ENCODE data around the gene DLX1. TPM values are rescaled to one million over a fixed set of nuclear protein-coding genes. Genes with fewer than 3 reads are reported as not detected.
A peak's percentile ranks its signal among the peaks of the same experiment; 100 is the strongest.

Gene DLX1
- total and polyA plus RNA-seq, 4 donors: 0.18 to 0.51 (median 0.38) TPM; not detected in 1

DNA sequence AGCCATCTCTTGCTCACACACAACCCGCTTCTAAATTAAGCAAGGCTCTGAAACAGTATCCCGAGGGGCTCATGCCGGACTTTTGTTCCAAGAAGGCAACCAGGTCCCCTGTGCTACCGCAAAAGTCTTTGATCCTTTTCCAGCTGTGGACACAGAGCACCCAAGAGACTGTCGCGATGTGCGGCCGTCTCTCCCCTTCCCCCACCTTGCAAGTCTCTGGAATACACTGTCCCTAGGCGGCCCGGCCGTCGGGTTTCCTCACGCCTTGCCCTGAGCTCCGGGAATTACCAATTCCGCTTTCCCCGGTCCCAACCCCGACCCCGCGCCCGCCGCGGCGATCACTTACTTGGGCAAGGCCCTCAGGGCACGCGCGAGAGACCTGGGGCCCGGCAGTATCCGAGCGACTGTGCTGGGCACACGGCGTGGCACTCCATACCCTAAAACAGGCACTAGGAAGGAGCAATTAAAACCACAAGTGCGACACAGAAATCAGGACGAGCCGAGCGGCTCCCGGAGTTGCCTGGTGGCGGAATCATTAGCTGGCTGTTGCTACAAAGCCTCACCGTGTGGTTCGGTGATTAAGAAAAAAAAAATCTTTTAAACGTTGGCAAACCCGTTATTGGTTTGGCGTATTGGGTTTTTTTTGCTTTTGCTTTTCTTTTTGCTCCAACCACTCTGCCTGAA is 2.2 kb upstream of the DLX1 start:
- Histone ChIP-seq H3K4me1 (ENCODE audit: control insufficient read depth in 1 of 2, insufficient read depth in 2 of 2, low read length in 2 of 2) (no peaks in the 10 kb centered on the region), H3K27me3 (ENCODE audit: control insufficient read depth in 1 of 2, insufficient read depth in 2 of 2, low read length in 1 of 2) (peaks cover 0 to 3% of the 10 kb centered on the region in 2 donors), H3K4me3 (ENCODE audit: low read length in 2 of 2) (no peak overlapping the region), H3K27ac (ENCODE audit: low read depth in 1 of 2, low read length in 2 of 2) (no peak overlapping the region), H3K9me3 (ENCODE audit: control insufficient read depth, low read length) (no peaks in the 10 kb centered on the region), H3K36me3 (ENCODE audit: control insufficient read depth in 1 of 2, insufficient read depth in 2 of 2, low read length in 1 of 2) (no peaks in the 10 kb centered on the region)
- intact Hi-C loops (cut with DNase I): no loop called here
- DNase-seq: peak in 1 of 2 donors; percentile 79
- no peak for ATAC-seq (ENCODE audit: low FRiP score)
- WGBS, 2 donors: 16 to 18% methylated on average over 42 of the region's 42 CpGs

- Histone ChIP-seq H3K27ac (ENCODE audit: low read depth in 1 of 2, low read length in 2 of 2) (no peak overlapping the region), H3K27me3 (ENCODE audit: control insufficient read depth in 1 of 2, insufficient read depth in 2 of 2, low read length in 1 of 2) (peaks cover 0 to 3% of the 10 kb centered on the region in 2 donors), H3K36me3 (ENCODE audit: control insufficient read depth in 1 of 2, insufficient read depth in 2 of 2, low read length in 1 of 2) (no peaks in the 10 kb centered on the region), H3K4me1 (ENCODE audit: control insufficient read depth in 1 of 2, insufficient read depth in 2 of 2, low read length in 2 of 2) (no peaks in the 10 kb centered on the region), H3K4me3 (ENCODE audit: low read length in 2 of 2) (no peak overlapping the region), H3K9me3 (ENCODE audit: control insufficient read depth, low read length) (no peaks in the 10 kb centered on the region)
- intact Hi-C loops (cut with DNase I): no loop called here
- WGBS, 2 donors: 18 to 25% methylated on average over 23 of the region's 23 CpGs
- peak in 1 of 2 donors; percentile 76 for DNase-seq
- no peak for ATAC-seq (ENCODE audit: low FRiP score)
Observed at GRCh38 chr2:172083628-172084394, 1.5 kb upstream of the DLX1 start.

DNA sequence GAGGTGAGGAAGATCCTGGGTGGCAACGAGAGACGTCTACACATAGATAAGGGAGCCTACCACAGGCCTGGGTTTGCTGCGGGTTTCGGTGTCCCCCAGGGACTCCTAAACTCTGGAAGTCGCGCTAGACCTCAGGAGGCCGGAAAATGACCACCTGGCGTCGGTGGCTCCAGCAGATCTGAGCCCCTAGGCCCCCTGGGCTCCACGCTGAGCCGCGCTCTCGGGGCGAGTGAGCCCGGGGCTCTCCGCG is 987 bp upstream of the DLX1 start:
- Histone ChIP-seq H3K27ac (ENCODE audit: low read depth in 1 of 2, low read length in 2 of 2) (no peak overlapping the region), H3K27me3 (ENCODE audit: control insufficient read depth in 1 of 2, insufficient read depth in 2 of 2, low read length in 1 of 2) (peaks cover 0 to 3% of the 10 kb centered on the region in 2 donors), H3K4me3 (ENCODE audit: low read length in 2 of 2) (no peak overlapping the region), H3K36me3 (ENCODE audit: control insufficient read depth in 1 of 2, insufficient read depth in 2 of 2, low read length in 1 of 2) (no peaks in the 10 kb centered on the region), H3K9me3 (ENCODE audit: control insufficient read depth, low read length) (no peaks in the 10 kb centered on the region), H3K4me1 (ENCODE audit: control insufficient read depth in 1 of 2, insufficient read depth in 2 of 2, low read length in 2 of 2) (no peaks in the 10 kb centered on the region)
- ATAC-seq (ENCODE audit: low FRiP score) (no peak), DNase-seq (no peak)
- 4 to 7% methylated on average over 15 to 17 of the region's 17 CpGs for WGBS, 2 donors
- intact Hi-C loops (cut with DNase I): no loop called here

DNA sequence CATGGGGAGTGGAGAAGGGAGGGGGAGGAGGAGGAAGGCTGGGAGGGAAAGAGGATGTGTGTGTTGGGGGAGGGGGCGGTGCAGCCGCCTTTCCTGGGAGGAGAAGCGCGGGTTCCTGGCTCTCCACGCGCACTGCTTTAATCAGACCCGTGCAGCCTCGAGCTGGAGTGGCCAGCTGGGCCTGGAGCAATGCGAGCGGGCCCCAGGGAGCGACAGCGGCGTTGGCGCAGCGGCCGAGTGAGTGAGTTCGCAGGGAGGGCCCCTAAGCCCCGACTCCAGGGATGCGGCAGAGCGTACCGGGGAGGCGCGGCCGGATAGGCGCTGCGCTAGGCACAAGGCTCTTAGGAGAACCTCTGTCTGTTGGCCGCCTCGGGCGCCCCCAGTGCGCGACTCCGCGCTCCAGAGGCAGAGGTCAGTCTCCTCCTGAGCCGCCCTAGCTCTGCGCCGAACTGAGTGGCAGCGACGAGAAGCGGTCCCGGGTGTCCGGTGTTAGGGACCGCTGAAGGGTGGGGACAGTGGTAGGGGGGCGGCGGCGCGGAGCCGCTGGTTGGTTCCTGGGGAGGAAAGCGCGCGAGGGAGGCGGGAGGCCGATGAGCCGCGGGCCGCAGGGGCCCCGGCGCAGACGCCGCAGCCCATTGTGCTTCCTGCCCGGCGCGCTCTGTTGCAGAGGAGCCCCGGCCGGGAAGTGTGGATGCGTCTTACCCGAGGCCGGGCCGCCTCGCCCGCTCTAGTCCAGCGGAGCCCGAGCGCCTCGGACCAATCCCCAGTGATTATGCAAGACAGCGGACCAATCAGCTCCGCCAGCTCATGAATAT is 455 bp upstream of the DLX1 start:
- ATAC-seq (ENCODE audit: low FRiP score) (peak; percentile 71), DNase-seq (peak; percentile 87 to 91)
- intact Hi-C loops (cut with DNase I): no loop called here
- Histone ChIP-seq H3K36me3 (ENCODE audit: control insufficient read depth in 1 of 2, insufficient read depth in 2 of 2, low read length in 1 of 2) (no peaks in the 10 kb centered on the region), H3K4me1 (ENCODE audit: control insufficient read depth in 1 of 2, insufficient read depth in 2 of 2, low read length in 2 of 2) (no peaks in the 10 kb centered on the region), H3K4me3 (ENCODE audit: low read length in 2 of 2) (peak overlapping the region; percentile 2 to 41), H3K9me3 (ENCODE audit: control insufficient read depth, low read length) (no peaks in the 10 kb centered on the region), H3K27me3 (ENCODE audit: control insufficient read depth in 1 of 2, insufficient read depth in 2 of 2, low read length in 1 of 2) (peaks cover 0 to 3% of the 10 kb centered on the region in 2 donors), H3K27ac (ENCODE audit: low read depth in 1 of 2, low read length in 2 of 2) (no peak overlapping the region)
- 1% methylated on average over 63 to 76 of the region's 76 CpGs for WGBS, 2 donors

GRCh38 chr2:172086241-172087206 is 1.2 kb downstream of the DLX1 start:
- 11 to 12% methylated on average over 54 of the region's 54 CpGs for WGBS, 2 donors
- Histone ChIP-seq H3K4me1 (ENCODE audit: control insufficient read depth in 1 of 2, insufficient read depth in 2 of 2, low read length in 2 of 2) (no peaks in the 10 kb centered on the region), H3K27me3 (ENCODE audit: control insufficient read depth in 1 of 2, insufficient read depth in 2 of 2, low read length in 1 of 2) (peaks cover 0 to 3% of the 10 kb centered on the region in 2 donors), H3K9me3 (ENCODE audit: control insufficient read depth, low read length) (no peaks in the 10 kb centered on the region), H3K27ac (ENCODE audit: low read depth in 1 of 2, low read length in 2 of 2) (no peak overlapping the region), H3K4me3 (ENCODE audit: low read length in 2 of 2) (no peak overlapping the region), H3K36me3 (ENCODE audit: control insufficient read depth in 1 of 2, insufficient read depth in 2 of 2, low read length in 1 of 2) (no peaks in the 10 kb centered on the region)
- ATAC-seq (ENCODE audit: low FRiP score): no peak
- intact Hi-C loops (cut with DNase I): no loop called here
- peak in 1 of 2 donors; percentile 78 for DNase-seq

GRCh38 chr2:172087207-172087779 is 2.0 kb downstream of the DLX1 start:
- 16 to 21% methylated on average over 31 of the region's 31 CpGs for WGBS, 2 donors
- DNase-seq (peak in 1 of 2 donors; percentile 55), ATAC-seq (ENCODE audit: low FRiP score) (no peak)
- no peak overlapping the region for H3K4me3 ChIP-seq (ENCODE audit: low read length in 2 of 2)
- H3K36me3 ChIP-seq (ENCODE audit: control insufficient read depth in 1 of 2, insufficient read depth in 2 of 2, low read length in 1 of 2): no peaks in the 10 kb centered on the region
- H3K4me1 ChIP-seq (ENCODE audit: control insufficient read depth in 1 of 2, insufficient read depth in 2 of 2, low read length in 2 of 2): no peaks in the 10 kb centered on the region
- no peaks in the 10 kb centered on the region for H3K9me3 ChIP-seq (ENCODE audit: control insufficient read depth, low read length)
- intact Hi-C loops (cut with DNase I): no loop called here
- peaks cover 0 to 3% of the 10 kb centered on the region in 2 donors for H3K27me3 ChIP-seq (ENCODE audit: control insufficient read depth in 1 of 2, insufficient read depth in 2 of 2, low read length in 1 of 2)
- H3K27ac ChIP-seq (ENCODE audit: low read depth in 1 of 2, low read length in 2 of 2): no peak overlapping the region

DNA sequence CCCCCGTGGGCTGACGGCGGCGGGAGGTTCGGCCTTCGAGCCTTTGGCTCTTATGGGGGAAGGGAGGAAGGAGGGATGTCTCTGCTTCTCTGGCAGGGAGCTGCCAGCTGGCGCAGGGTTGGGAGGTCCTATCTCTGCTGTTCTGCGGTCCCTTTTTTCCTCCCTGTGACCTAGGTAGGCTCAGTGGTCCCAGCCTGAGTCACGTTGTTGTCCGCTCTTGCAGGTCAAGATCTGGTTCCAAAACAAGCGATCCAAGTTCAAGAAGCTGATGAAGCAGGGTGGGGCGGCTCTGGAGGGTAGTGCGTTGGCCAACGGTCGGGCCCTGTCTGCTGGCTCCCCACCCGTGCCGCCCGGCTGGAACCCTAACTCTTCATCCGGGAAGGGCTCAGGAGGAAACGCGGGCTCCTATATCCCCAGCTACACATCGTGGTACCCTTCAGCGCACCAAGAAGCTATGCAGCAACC is 2.5 kb downstream of the DLX1 start:
- Histone ChIP-seq H3K4me3 (ENCODE audit: low read length in 2 of 2) (no peak overlapping the region), H3K27ac (ENCODE audit: low read depth in 1 of 2, low read length in 2 of 2) (no peak overlapping the region), H3K4me1 (ENCODE audit: control insufficient read depth in 1 of 2, insufficient read depth in 2 of 2, low read length in 2 of 2) (no peaks in the 10 kb centered on the region), H3K27me3 (ENCODE audit: control insufficient read depth in 1 of 2, insufficient read depth in 2 of 2, low read length in 1 of 2) (peaks cover 0 to 3% of the 10 kb centered on the region in 2 donors), H3K36me3 (ENCODE audit: control insufficient read depth in 1 of 2, insufficient read depth in 2 of 2, low read length in 1 of 2) (no peaks in the 10 kb centered on the region), H3K9me3 (ENCODE audit: control insufficient read depth, low read length) (no peaks in the 10 kb centered on the region)
- intact Hi-C loops (cut with DNase I): no loop called here
- ATAC-seq (ENCODE audit: low FRiP score): no peak
- WGBS, 2 donors: 8 to 28% methylated on average over 18 to 23 of the region's 23 CpGs
- peak in 1 of 2 donors; percentile 68 for DNase-seq

All from aorta (tissue), 5 donors.